Suppressor macrophage treated with lipopolysaccharide for 1 hour (primary cell): Measurements from ENCODE around the gene TOR1A.

ENCODE experiments used
- DNase-seq, 3 donors: peaks; one replicate each; pipeline ENCODE4 v3.0.0-alpha.2; 2020 to 2022

Gene TOR1A

DNA sequence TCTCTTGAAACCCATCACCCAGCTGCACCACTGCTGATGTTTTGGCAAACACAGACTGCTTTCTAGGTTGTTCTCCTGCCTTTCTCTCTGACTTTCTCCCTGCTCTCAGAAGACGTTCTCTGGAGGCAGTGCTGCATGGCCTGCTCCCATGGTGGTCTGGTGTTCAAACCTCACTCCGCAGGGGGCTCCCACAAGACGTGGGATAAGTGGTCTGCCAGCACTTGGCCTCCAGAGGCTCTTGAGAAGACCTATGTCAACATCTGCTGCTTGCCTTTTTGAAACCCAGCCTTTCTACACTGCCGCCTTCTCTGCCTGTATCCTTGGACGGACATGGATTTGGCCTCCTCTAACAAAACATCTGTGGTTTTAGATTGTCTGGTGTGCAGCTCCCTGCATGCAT is 27.9 kb upstream of the TOR1A start:
- no peak for DNase-seq

DNA sequence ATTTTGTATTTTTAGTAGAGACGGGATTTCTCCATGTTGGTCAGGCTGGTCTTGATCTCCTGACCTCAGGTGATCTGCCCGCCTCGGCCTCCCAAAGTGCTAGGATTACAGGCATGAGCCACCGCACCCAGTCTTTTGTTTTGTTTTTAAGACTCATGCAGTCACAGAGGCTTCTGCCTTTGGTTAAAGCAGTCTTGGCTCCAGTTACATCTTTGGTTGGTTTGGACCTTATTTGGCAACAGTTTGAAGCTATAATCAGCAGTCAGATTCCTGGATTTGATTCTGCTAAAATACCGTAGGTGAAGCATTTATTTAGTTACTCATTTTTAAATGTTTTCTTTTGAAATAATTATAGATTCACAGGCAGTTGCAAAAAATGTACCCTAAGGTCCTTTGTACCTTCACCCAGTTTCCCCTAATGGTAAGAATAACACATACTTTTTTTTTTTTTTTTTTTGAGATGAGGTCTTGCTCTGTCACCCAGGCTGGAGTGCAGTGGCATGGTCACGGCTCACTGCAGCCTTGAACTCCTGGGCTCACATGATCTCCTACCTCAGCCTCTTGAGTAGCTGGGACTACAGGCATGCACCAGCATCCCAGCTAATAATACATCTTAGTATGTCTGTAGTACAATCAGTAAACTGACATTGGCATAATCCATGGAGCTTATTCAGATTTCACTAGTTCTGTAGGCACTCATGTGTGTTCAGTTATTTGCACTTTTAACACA is 27.1 kb upstream of the TOR1A start:
- no peak for DNase-seq

DNA sequence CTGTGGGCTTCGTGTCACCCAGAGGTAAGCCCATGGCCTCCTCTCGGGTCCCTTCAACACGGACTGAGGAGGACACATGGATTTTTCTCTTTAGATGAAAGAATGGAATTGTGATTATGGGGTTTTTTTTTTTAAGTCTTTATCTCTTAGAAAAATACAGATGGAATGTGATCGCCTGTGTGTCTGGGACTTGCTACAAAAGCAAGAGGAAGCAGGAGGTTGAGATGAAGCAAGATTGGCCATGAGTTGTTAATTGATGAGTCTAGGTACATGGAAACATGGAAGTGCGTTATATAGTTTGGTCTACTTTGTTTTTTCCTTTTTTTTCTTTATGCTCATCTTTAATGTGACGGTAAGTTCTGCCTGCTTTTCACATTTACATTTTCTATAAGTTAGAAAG is 26.0 kb upstream of the TOR1A start:
- DNase-seq: no peak

DNA sequence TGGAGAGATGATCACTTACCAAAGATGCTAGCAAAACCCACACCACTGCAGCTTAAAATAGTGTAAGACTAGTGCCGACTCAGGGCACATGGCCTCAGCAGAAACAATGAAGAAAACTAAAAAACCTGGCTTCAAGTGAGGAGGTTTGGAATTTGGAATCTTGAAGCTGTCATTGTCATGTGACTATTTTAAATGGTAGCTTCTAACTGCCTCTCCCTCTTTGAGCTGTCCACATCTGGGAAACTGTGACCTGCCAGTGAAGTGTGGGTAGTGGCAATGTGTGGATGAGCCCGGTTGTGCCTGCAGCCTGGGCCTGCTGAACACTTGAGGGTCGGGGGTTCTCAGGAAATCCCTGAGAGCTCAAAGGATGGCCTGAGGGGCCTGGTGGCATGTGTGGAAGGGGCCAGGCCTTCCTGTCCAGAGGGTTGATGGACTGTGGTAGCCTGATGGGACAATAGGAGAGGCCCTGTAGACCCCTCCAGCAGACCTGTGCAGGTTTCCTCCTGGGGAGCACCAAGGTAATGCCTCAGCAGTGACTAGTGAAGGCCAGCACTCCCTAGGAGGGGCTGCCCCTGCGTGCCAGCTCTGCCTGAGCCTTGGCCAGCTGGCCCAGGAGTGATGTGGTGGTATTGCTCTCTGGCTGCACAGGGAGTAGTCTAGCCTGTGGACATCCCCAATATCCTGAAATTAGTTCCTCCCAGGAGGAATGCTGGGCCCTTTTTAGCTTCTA is 24.9 kb upstream of the TOR1A start:
- no peak for DNase-seq

DNA sequence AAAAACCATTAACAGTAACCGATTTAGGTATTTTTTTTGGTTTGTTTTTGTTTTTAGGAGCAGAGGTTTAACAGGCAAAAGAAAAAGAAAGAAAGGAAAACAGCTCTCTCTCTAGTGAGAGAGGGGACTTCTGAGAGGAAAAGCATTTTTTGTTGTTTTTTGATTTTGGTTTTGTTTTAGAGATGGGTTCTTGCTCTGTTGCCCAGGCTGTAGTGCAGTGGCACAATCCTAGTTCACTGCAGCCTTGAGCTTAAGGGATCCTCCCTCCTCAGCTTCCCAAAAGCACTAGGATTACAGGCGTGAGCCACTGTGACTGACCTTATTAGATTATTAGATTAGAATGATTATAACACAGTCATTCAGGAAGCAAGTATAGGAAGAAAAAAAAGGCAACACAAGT is 21.4 kb upstream of the TOR1A start:
- no peak for DNase-seq

DNA sequence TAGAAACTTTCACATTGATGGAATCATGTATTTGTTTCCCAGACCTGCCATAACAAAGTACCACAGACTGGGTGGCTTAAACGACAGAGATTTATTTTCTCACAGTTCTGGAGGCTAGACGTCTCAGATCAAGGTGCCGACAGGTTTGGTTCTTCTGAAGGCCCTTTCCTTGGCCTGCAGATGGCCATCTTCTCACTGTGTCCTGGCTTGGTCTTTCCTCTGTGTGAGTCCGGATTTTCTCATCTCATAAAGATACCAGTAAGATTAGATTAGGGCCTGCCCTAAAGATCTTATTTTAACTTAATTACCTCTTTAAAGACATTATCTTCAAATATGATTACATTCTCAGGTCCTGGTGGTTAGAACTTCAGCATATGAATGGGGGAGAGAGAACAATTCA is 17.1 kb upstream of the TOR1A start:
- DNase-seq: no peak

- no peak for DNase-seq
These were observed 16.1 kb upstream of the TOR1A start for GRCh38 chr9:129840034-129840433.

DNA sequence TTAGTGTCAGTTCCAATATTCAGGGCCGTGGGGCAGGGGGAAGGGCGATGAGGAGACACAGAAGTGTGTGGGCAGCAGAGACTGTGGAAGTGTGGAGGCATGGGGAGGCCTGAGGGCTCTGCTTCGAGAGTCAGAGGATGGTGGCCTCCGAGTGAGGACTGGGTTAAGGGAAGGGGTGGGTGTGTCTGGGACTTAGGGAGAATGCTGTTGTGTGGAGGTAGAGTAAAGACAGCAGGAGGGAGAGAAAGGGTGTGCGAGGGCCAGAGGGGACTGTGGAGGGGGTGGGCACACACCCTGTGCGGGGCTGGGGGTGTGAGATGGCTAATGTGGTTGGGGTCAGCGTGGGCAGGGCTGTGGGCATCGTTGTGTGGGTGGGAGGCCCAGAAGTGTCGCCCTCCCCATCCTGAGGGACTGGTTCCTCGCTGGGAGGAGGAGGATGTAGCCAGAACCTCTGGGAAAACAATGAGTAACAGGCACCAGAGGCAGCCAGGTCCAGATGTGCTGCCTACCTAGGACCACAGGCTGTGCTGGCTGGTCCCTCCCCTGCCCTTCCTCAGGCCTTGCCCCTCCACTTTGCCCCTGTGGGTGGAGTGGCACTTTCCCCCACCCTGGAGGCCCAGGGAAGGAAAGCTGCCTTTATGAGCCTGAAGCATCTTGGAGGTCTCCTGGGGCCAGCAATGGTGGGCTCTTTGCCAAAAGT is 15.5 kb upstream of the TOR1A start:
- no peak for DNase-seq

DNA sequence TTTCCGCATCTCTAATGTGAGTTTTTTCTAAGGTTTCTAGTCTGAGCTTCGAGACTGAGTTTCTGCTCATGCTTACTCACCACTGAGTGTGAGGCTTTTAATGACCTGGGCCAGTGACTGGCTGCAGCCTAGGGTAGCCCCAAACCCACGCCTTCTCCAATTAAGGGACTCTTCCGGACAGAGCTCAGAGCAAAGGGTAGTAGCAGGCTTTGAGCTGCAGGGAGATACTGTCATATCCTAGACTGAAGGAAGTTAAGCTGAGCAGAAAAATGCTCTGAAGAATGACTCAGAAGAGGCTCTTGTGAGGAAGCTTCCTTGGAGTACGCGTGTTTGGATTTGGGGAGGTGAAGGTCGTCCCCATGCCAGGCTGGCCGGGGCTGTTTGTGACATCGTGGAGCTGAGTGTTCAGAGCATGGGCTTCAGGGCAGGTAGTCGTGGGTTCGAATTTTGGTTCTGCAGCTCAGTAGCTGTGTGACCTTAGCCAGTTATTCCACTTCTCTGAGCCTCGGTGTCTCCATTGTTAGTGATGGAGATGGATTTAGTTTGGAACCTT is 14.8 kb upstream of the TOR1A start:
- peak; percentile 60 to 83 (median 73) for DNase-seq

GRCh38 chr9:129836311-129837007 is 12.5 kb upstream of the TOR1A start:
- peak in 1 of 3 donors; percentile 29 for DNase-seq

DNA sequence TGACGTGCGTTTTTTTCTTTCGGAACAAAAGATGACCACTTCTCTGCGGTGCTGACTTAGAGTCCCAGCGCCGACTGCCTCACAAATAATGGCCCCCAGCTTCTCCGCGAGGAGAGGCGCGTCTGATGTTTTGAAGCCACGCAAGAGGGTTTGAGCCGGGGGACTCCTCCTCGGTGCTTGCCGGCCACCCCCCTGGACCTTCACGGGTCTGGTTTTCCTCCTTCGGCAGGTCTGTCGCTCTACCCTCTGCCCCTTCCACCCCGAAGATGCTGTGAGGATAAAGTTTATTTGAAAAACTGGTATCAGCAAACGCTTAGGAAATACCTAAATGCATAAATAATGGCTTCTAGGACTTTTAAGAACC is 11.9 kb upstream of the TOR1A start:
- no peak for DNase-seq

GRCh38 chr9:129835128-129835859 is 11.4 kb upstream of the TOR1A start, which contains the start of the genes C9orf78 and USP20:
C9orf78 (minus strand) TSS chr9:129835275; CDS start chr9:129835221, 54 bp downstream.
USP20 (plus strand) TSS chr9:129835458; CDS start chr9:129852556, 17,098 bp downstream.
- DNase-seq: peak; percentile 98 to 100 (median 99)

GRCh38 chr9:129834489-129835127 is 10.7 kb upstream of the TOR1A start:
- DNase-seq: peak in 2 of 3 donors; percentile 24 to 47

DNA sequence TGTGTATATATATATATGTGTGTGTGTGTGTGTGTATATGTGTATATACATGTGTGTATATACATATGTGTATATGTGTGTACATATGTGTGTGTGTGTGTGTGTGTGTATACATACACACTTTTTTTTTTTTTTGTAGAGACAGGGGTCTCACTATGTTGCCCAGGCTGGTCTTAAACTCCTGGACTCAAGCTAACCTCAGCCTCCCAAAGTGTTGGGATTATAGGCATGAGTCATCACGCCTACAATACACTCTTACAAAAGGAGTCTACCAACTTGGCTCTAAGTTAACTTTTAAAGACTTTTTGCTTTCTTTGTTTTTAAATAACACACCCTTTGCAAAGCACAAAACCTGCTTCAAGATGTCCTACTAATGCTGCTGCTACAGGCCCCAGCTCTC is 9.0 kb upstream of the TOR1A start:
- DNase-seq: peak; percentile 26 to 51 (median 51)

DNA sequence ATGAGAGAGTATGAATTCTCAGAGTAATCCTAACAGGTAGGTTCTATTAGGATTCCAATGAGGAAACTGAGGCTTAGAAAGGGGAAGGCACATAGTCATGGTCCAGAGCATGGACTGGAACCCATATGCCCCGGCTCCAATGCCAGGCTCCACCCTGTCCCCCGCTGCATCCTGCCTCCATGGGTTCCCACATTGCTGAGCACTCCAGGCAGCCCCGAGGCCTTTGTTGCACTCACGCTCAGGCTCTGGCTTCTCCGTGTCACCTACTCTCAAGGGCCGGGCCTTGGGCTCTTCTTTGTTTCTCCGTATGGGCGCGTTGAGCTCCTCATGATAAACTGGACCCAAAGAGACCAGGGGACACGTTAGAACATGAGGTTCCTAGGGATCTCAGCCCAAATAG is 5.0 kb upstream of the TOR1A start:
- no peak for DNase-seq

GRCh38 chr9:129828051-129828450 is 4.1 kb upstream of the TOR1A start:
- DNase-seq: no peak

DNA sequence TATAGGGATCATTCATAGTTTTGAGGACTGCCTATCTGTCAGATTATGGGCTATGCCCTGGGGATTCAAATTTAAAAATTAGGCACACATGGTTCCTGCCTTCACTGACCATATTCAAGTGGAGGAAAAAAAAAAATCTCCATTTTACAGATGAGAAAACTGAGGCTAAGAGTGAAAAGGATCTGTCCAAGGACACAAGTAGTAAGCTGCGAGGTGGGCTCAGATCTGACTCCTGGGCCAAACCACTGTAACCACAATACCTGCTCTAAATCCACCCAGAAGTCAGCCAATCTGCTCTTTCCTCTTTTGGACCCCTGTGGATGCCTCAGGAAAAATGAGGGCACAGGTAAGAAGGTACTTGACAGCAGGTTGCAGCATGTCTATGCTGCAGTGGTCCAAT is 2.8 kb upstream of the TOR1A start:
- no peak for DNase-seq

GRCh38 chr9:129826344-129826743 is 2.4 kb upstream of the TOR1A start:
- DNase-seq: no peak

DNA sequence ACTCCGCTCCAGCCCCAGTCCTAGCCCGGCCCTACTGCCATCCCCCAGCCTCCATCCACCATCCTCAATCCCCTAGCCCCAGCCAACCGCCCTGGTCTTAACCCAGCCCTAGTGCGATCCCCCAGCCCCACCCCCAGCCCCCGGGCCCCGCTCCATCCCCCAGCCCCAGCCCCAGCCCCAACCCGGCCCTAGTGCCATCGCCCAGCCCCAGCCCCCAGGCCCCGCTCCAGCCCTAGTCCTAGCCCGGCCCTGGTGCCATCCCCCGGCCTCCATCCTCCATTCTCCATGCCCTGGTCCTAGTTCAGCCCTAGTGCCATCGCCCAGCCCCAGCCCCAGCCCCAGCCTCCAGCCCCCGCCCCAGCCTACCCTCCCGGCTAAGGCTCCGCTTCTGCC is 398 bp downstream of the TOR1A start:
- DNase-seq: no peak

- peak in 2 of 3 donors; percentile 31 to 56 for DNase-seq
These were observed 916 bp downstream of the TOR1A start for GRCh38 chr9:129822898-129823541.
